CD8-positive, alpha-beta memory T cell (primary cell): Measurements from ENCODE around the gene SF3B3. TPM values are rescaled to one million over a fixed set of nuclear protein-coding genes. Genes with fewer than 3 reads are reported as not detected.
"Not testable (repeated sequence)": the region's sequence is repeated elsewhere in the genome, so short reads cannot be mapped to it uniquely, and the experiment has no call there.

Experiments used
- CTCF ChIA-PET: fragments of 350-600 bp; sonication (Branson Sonifier 250); formaldehyde crosslinking; loops from one replicate; lab custom pipeline; 2021; ENCODE audit warnings: antibody characterized with exemption; lab: Charles Lee
- POLR2A ChIA-PET: fragments of 350-600 bp; sonication (Branson Sonifier 250); formaldehyde crosslinking; loops from one replicate; lab custom pipeline; 2021; ENCODE audit warnings: antibody characterized with exemption; lab: Charles Lee
- DNase-seq, 5 donors: peaks; one replicate each; pipeline versions ENCODE4 v3.0.0 to v3.0.0-alpha.2; 2020 to 2022; ENCODE audit warnings: mixed read lengths in 1 of 5
- H3K27ac ChIP-seq: one replicate; pipeline ENCODE4 v1.7.0; 2013; ENCODE audit warnings: low read depth, mild to moderate bottlenecking, low read length, moderate library complexity
- H3K27me3 ChIP-seq: 2 replicates; pipeline ENCODE4 v1.7.0; 2013; ENCODE audit warnings: low read length, mild to moderate bottlenecking; ENCODE audit not compliant: insufficient read depth, poor library complexity, severe bottlenecking
- H3K36me3 ChIP-seq: 2 replicates; pipeline ENCODE4 v1.7.0; 2013; ENCODE audit warnings: mild to moderate bottlenecking, low read length, moderate library complexity; ENCODE audit not compliant: insufficient read depth
- H3K4me1 ChIP-seq: 2 replicates; pipeline ENCODE4 v1.7.0; 2013; ENCODE audit warnings: mild to moderate bottlenecking, low read length, moderate library complexity; ENCODE audit not compliant: insufficient read depth
- H3K4me3 ChIP-seq: 2 replicates; pipeline ENCODE4 v1.7.0; 2013; ENCODE audit warnings: mild to moderate bottlenecking, low read length
- H3K9me3 ChIP-seq: 2 replicates; pipeline ENCODE4 v1.7.0; 2013; ENCODE audit warnings: mild to moderate bottlenecking, low read length
- H3K27ac Mint-ChIP-seq, 8 donors: one replicate each; pipeline ENCODE4 v1.8.0; 2020 to 2021; ENCODE audit warnings: mixed read lengths in 8 of 8, mild to moderate bottlenecking in 6 of 8, inconsistent platforms in 3 of 8, moderate library complexity in 3 of 8
- H3K27me3 Mint-ChIP-seq, 2 donors: one replicate each; pipeline ENCODE4 v1.8.0; 2020 to 2021; ENCODE audit warnings: mixed read lengths in 2 of 2, mild to moderate bottlenecking in 1 of 2, moderate library complexity in 1 of 2
- H3K36me3 Mint-ChIP-seq, 3 donors: one replicate each; pipeline ENCODE4 v1.8.0; 2020 to 2021; ENCODE audit warnings: mixed read lengths in 3 of 3, inconsistent platforms in 1 of 3, mild to moderate bottlenecking in 1 of 3
- H3K4me1 Mint-ChIP-seq, 3 donors: one replicate each; pipeline ENCODE4 v1.8.0; 2020 to 2021; ENCODE audit warnings: mixed read lengths in 3 of 3, inconsistent platforms in 1 of 3, mild to moderate bottlenecking in 1 of 3
- H3K4me3 Mint-ChIP-seq, 7 donors: one replicate each; pipeline ENCODE4 v1.8.0; 2020 to 2021; ENCODE audit warnings: mixed read lengths in 7 of 7, mild to moderate bottlenecking in 6 of 7, moderate library complexity in 4 of 7, inconsistent platforms in 2 of 7
- H3K9me3 Mint-ChIP-seq, 5 donors: one replicate each; pipeline ENCODE4 v1.8.0; 2020 to 2022; ENCODE audit warnings: mixed read lengths in 5 of 5, mild to moderate bottlenecking in 3 of 5, moderate library complexity in 2 of 5, inconsistent platforms in 1 of 5
- polyA plus RNA-seq: library from polyadenylated mRNA; unstranded; fragments of 300-500 nt; fragmentation: Illumina TruSeq; gene quantifications from one replicate; pipeline ENCODE4 v1.2.3, GENCODE V29; 2021
- total RNA-seq, 2 experiments: library from RNA; stranded (reverse); gene quantifications; one replicate each; pipeline ENCODE4 v1.2.3, GENCODE V29; 2021

The SF3B3 gene
- total and polyA plus RNA-seq, 3 experiments from 2014 or later: 134 to 642 (median 605) TPM

DNA sequence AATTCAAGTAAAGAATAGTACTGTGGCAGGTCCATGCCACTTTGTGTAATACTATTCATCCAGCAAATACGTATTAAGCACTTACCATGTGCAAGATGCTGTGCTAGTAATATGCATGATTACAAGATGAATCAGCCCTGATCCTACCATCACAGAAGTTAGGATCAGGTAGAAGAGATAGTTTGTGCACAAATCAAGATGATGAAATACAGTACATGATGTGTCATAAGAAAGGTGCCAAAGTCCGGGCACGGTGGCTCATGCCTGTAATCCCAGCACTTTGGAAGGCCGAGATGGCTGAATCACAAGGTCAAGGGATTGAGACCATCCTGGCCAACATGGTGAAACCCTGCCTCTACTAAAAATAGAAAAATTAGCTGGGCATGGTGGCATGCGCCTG is 11.2 kb upstream of the SF3B3 start:
- POLR2A ChIA-PET: no interaction called here
- Histone ChIP-seq H3K27me3 (no peaks in the 10 kb centered on the region), H3K36me3 (peaks cover 40% of the 10 kb centered on the region), H3K9me3 (no peaks in the 10 kb centered on the region), H3K4me1 (no peaks in the 10 kb centered on the region), H3K4me3 (no peak overlapping the region), H3K27ac (no peak overlapping the region)
- Mint-ChIP-seq H3K27ac (peak overlapping the region in 1 of 8 donors; percentile 50), H3K4me3 (no peak overlapping the region), H3K36me3 (peaks cover 6 to 83% (median 21%) of the 10 kb centered on the region in 3 donors), H3K27me3 (no peaks in the 10 kb centered on the region), H3K9me3 (no peaks in the 10 kb centered on the region), H3K4me1 (peaks cover 7 to 11% (median 10%) of the 10 kb centered on the region in 3 donors)
- DNase-seq: no peak
- CTCF ChIA-PET: no interaction called here

GRCh38 chr16:70520612-70521297 is 2.9 kb upstream of the SF3B3 start:
- H3K36me3 ChIP-seq: peaks cover 13% of the 10 kb centered on the region
- no peaks in the 10 kb centered on the region for H3K9me3 Mint-ChIP-seq
- H3K4me3 ChIP-seq: no peak overlapping the region
- ChIA-PET POLR2A (no interaction called here), CTCF (interaction anchor here (1.1 kb wide), 1 partner anchor 12 kb away, joined by 5 read pairs; no protein-coding TSS in a partner anchor)
- H3K4me1 Mint-ChIP-seq: peaks cover 37 to 46% (median 45%) of the 10 kb centered on the region in 3 donors
- H3K9me3 ChIP-seq: no peaks in the 10 kb centered on the region
- H3K27ac ChIP-seq: no peak overlapping the region
- H3K36me3 Mint-ChIP-seq: peaks cover 0 to 54% (median 10%) of the 10 kb centered on the region in 3 donors
- no peaks in the 10 kb centered on the region for H3K27me3 Mint-ChIP-seq
- H3K27me3 ChIP-seq: no peaks in the 10 kb centered on the region
- H3K27ac Mint-ChIP-seq: peak overlapping the region; percentile 78 to 94 (median 86)
- H3K4me3 Mint-ChIP-seq: peak overlapping the region; percentile 63 to 100 (median 80)
- H3K4me1 ChIP-seq: peaks cover 30% of the 10 kb centered on the region
- peak in 1 of 5 donors; percentile 44 for DNase-seq

- H3K27me3 ChIP-seq: no peaks in the 10 kb centered on the region
- H3K4me1 Mint-ChIP-seq: peaks cover 52 to 63% (median 61%) of the 10 kb centered on the region in 3 donors
- H3K4me3 ChIP-seq: peak overlapping the region; percentile 100
- H3K36me3 ChIP-seq: peaks cover 16% of the 10 kb centered on the region
- peaks cover 46% of the 10 kb centered on the region for H3K4me1 ChIP-seq
- ChIA-PET POLR2A (interaction anchor here (0.6 to 3.3 kb wide), 6 partner anchors 11 to 270 kb away, joined by 3 to 27 read pairs (median 4); partner anchors contain the start of genes AARS1 and FCSK), CTCF (no interaction called here)
- no peaks in the 10 kb centered on the region for H3K9me3 Mint-ChIP-seq
- peak overlapping the region; percentile 94 to 99 (median 98) for H3K27ac Mint-ChIP-seq
- DNase-seq: peak in 1 of 5 donors; percentile 6
- H3K36me3 Mint-ChIP-seq: peaks cover 2 to 53% (median 10%) of the 10 kb centered on the region in 3 donors
- H3K4me3 Mint-ChIP-seq: peak overlapping the region; percentile 93 to 100 (median 98)
- H3K9me3 ChIP-seq: no peaks in the 10 kb centered on the region
- H3K27me3 Mint-ChIP-seq: no peaks in the 10 kb centered on the region
- peak overlapping the region; percentile 99 for H3K27ac ChIP-seq
Observed at GRCh38 chr16:70522216-70523075, 1.2 kb upstream of the SF3B3 start.

DNA sequence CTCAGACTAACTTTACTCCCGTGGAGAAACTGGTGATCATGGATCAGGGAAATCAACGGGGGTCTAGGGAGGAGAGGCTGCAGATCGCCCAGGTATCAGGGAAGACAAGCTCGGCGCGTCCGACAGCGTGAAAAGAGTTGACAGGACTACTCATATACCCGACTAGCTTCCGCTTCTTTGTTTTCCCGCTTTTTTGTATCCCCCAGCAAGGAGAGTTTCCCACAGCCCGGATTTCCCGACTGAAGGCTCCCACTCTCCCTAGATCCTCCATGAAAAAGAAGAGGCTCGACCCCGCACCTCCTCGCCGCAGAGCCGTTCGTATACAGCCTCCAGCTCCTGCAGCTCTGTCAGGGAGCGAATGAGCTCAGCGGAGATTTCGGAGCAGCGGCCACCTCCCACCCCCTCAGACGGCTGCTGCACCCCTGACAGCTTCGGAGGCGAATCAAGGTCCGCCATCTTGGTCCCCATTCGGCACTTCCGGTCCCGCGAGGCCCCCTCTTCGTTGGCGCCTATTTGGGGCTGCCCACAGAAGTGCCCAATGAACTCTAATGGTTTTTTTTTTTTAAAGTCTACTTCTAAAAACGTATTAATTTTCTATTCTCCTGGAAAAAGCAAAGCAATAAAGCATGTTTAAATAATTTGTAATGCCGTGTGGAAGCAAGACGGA is 407 bp upstream of the SF3B3 start, which contains the start of gene COG4:
Gene COG4, minus strand, starts transcription at position 479 of the 667 bp plus-strand sequence. Its CDS starts 11 bp downstream, at position 468.
- Mint-ChIP-seq H3K27ac (peak within 1 kb of the TSS; percentile 94 to 99 (median 98)), H3K4me1 (peaks cover 53 to 65% (median 63%) of the 10 kb centered on the region in 3 donors), H3K27me3 (no peaks in the 10 kb centered on the region), H3K36me3 (peaks cover 3 to 51% (median 8%) of the 10 kb centered on the region in 3 donors), H3K4me3 (peak within 1 kb of the TSS; percentile 93 to 100 (median 98)), H3K9me3 (no peaks in the 10 kb centered on the region)
- peak; percentile 87 to 94 (median 89) for DNase-seq
- no peaks in the 10 kb centered on the region for H3K27me3 ChIP-seq
- peak within 1 kb of the TSS; percentile 100 for H3K4me3 ChIP-seq
- peak within 1 kb of the TSS; percentile 99 for H3K27ac ChIP-seq
- ChIA-PET POLR2A (interaction anchor here (0.6 to 3.3 kb wide), 6 partner anchors 12 to 271 kb away, joined by 3 to 27 read pairs (median 4); partner anchors contain the start of genes AARS1 and FCSK), CTCF (no interaction called here)
- peaks cover 18% of the 10 kb centered on the region for H3K36me3 ChIP-seq
- H3K9me3 ChIP-seq: no peaks in the 10 kb centered on the region
- peaks cover 50% of the 10 kb centered on the region for H3K4me1 ChIP-seq

DNA sequence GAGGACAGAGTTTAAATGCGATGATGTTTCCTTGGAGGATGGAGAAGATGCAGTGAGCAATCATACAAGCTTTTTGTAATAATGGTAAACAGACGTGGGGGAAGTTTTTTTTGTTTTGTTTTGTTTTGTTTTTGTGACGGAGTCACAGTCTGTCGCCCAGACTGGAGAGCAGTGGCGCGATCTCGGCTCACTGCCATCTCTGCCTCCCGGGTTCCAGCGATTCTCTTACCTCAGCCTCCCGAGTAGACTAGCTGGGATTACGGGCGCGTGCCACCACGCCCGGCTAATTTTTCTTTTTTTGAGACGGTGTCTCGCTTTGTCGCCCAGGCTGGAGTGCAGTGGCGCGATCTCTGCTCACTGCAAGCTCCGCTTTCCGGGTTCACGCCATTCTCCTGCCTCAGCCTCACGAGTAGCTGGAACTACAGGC is 796 bp downstream of the SF3B3 start:
- Mint-ChIP-seq H3K4me1 (peaks cover 64 to 76% (median 74%) of the 10 kb centered on the region in 3 donors), H3K4me3 (peak overlapping the region; percentile 93 to 100 (median 98)), H3K36me3 (peaks cover 7 to 59% (median 11%) of the 10 kb centered on the region in 3 donors), H3K27ac (peak overlapping the region; percentile 94 to 99 (median 98))
- not testable (repeated sequence) for H3K9me3 ChIP-seq, H3K27me3 Mint-ChIP-seq, H3K9me3 Mint-ChIP-seq, H3K27me3 ChIP-seq
- CTCF ChIA-PET: interaction anchor here (0.8 to 1.5 kb wide), 4 partner anchors 10 to 131 kb away, joined by 3 to 5 read pairs (median 4); partner anchors contain the start of gene FCSK
- Histone ChIP-seq H3K4me3 (peak overlapping the region; percentile 100), H3K27ac (peak overlapping the region; percentile 99), H3K4me1 (peaks cover 59% of the 10 kb centered on the region), H3K36me3 (peaks cover 30% of the 10 kb centered on the region)
- DNase-seq: peak; percentile 18 to 67 (median 56)
- POLR2A ChIA-PET: interaction anchor here (0.9 to 3.3 kb wide), 4 partner anchors 9 to 177 kb away, joined by 3 to 27 read pairs (median 6); partner anchors contain the start of genes DDX19A and FCSK

GRCh38 chr16:70526403-70526802 is 2.8 kb downstream of the SF3B3 start:
- Histone ChIP-seq H3K27ac (no peak overlapping the region), H3K4me1 (peaks cover 52% of the 10 kb centered on the region), H3K36me3 (peaks cover 41% of the 10 kb centered on the region), H3K9me3 (no peaks in the 10 kb centered on the region), H3K27me3 (no peaks in the 10 kb centered on the region), H3K4me3 (no peak overlapping the region)
- POLR2A ChIA-PET: interaction anchor here (0.8 kb wide), 1 partner anchor 21 kb away, joined by 3 read pairs; no protein-coding TSS in a partner anchor
- Mint-ChIP-seq H3K27me3 (no peaks in the 10 kb centered on the region), H3K9me3 (no peaks in the 10 kb centered on the region), H3K4me3 (peak overlapping the region; percentile 33 to 100 (median 85)), H3K27ac (peak overlapping the region; percentile 35 to 94 (median 86)), H3K4me1 (peaks cover 54 to 67% (median 65%) of the 10 kb centered on the region in 3 donors), H3K36me3 (peaks cover 8 to 69% (median 18%) of the 10 kb centered on the region in 3 donors)
- no peak for DNase-seq
- CTCF ChIA-PET: no interaction called here

GRCh38 chr16:70527315-70527996 is 3.8 kb downstream of the SF3B3 start:
- Histone ChIP-seq H3K9me3 (no peaks in the 10 kb centered on the region), H3K36me3 (peaks cover 51% of the 10 kb centered on the region), H3K27me3 (no peaks in the 10 kb centered on the region), H3K4me3 (no peak overlapping the region), H3K27ac (no peak overlapping the region), H3K4me1 (peaks cover 43% of the 10 kb centered on the region)
- no peaks in the 10 kb centered on the region for H3K9me3 Mint-ChIP-seq
- POLR2A ChIA-PET: no interaction called here
- H3K4me3 Mint-ChIP-seq: peak overlapping the region; percentile 8 to 97 (median 57)
- peaks cover 51 to 63% (median 62%) of the 10 kb centered on the region in 3 donors for H3K4me1 Mint-ChIP-seq
- CTCF ChIA-PET: no interaction called here
- H3K36me3 Mint-ChIP-seq: peaks cover 8 to 78% (median 21%) of the 10 kb centered on the region in 3 donors
- no peaks in the 10 kb centered on the region for H3K27me3 Mint-ChIP-seq
- no peak for DNase-seq
- peak overlapping the region; percentile 7 to 94 (median 76) for H3K27ac Mint-ChIP-seq
